GM19238 (cell line): ENCODE measurements around the gene TSPAN11.

ENCODE experiments used
- DNase-seq: peaks from one replicate; pipeline ENCODE4 v3.0.0; 2011; ENCODE audit warnings: low spot score; ENCODE audit not compliant: insufficient read length

The TSPAN11 gene

GRCh38 chr12:30911207-30911606 lies 15.3 kb upstream of the TSPAN11 start:
- no peak for DNase-seq

- DNase-seq = no peak
Observed at GRCh38 chr12:30913323-30913722, 13.2 kb upstream of the TSPAN11 start.

- no peak for DNase-seq
Observed at GRCh38 chr12:30914986-30915591, 11.5 kb upstream of the TSPAN11 start.

- no peak for DNase-seq
Observed at GRCh38 chr12:30923057-30923456, 3.5 kb upstream of the TSPAN11 start.

- no peak for DNase-seq
Observed at GRCh38 chr12:30925607-30926242, 823 bp upstream of the TSPAN11 start.

GRCh38 chr12:30927222-30927611 lies 669 bp downstream of the TSPAN11 start:
- no peak for DNase-seq

- no peak for DNase-seq
Observed at GRCh38 chr12:30928356-30929244, 2.1 kb downstream of the TSPAN11 start.

GRCh38 chr12:30930238-30930637 lies 3.7 kb downstream of the TSPAN11 start:
- no peak for DNase-seq

- no peak for DNase-seq
Observed at GRCh38 chr12:30930641-30931040, 4.1 kb downstream of the TSPAN11 start.

GRCh38 chr12:30932881-30933280 lies 6.3 kb downstream of the TSPAN11 start:
- no peak for DNase-seq

- no peak for DNase-seq
Observed at GRCh38 chr12:30934811-30935210, 8.3 kb downstream of the TSPAN11 start.

- DNase-seq = no peak
Observed at GRCh38 chr12:30936036-30936435, 9.5 kb downstream of the TSPAN11 start.

GRCh38 chr12:30939234-30939633 lies 12.7 kb downstream of the TSPAN11 start:
- DNase-seq = no peak

- DNase-seq = no peak
Observed at GRCh38 chr12:30942486-30942885, 15.9 kb downstream of the TSPAN11 start.

GRCh38 chr12:30942936-30943335 lies 16.4 kb downstream of the TSPAN11 start:
- DNase-seq = no peak

GRCh38 chr12:30945443-30946164 lies 19.1 kb downstream of the TSPAN11 start:
- no peak for DNase-seq

- no peak for DNase-seq
Observed at GRCh38 chr12:30952015-30952414, 25.5 kb downstream of the TSPAN11 start.

GRCh38 chr12:30953257-30953656 lies 26.7 kb downstream of the TSPAN11 start:
- no peak for DNase-seq

- DNase-seq = no peak
Observed at GRCh38 chr12:30953951-30954751, 27.6 kb downstream of the TSPAN11 start.

- DNase-seq = no peak
Observed at GRCh38 chr12:30955214-30955613, 28.7 kb downstream of the TSPAN11 start.
